HG02763 (cell line): ENCODE results near the gene LSAMP.

Experiments
- ATAC-seq: cut with Tn5 transposase; IDR thresholded peaks from one replicate; pipeline ENCODE4 v1.9.1; 2021; ENCODE audit warnings: mild to moderate bottlenecking, moderate library complexity; ENCODE audit not compliant: unreplicated experiment

LSAMP gene

GRCh38 chr3:115982108-115982507 is 463.2 kb downstream of the LSAMP start:
- ATAC-seq, result no peak

- no peak for ATAC-seq
These were observed 464.6 kb downstream of the LSAMP start for GRCh38 chr3:115980709-115981108.

GRCh38 chr3:115977866-115978265 is 467.4 kb downstream of the LSAMP start:
- ATAC-seq, result no peak

DNA sequence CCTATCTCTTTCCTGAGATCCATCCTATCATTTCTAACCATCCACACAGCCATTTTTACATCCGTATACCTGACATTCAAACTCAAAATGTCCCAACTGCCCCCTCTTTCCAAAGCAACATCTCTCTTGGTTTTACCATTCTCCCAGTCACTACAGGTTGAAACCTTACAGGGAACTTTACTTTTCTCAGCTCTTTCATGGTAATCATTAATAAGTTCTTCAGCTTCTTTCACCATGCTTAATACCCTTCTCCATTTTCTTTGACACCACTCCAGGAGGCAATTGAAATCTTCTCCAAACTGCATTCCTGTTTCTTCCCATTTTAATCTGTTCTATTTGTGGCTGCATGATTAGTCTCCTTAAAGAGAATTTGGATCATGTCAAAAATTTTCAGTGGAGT is 469.5 kb downstream of the LSAMP start:
- ATAC-seq, result peak; percentile 22

DNA sequence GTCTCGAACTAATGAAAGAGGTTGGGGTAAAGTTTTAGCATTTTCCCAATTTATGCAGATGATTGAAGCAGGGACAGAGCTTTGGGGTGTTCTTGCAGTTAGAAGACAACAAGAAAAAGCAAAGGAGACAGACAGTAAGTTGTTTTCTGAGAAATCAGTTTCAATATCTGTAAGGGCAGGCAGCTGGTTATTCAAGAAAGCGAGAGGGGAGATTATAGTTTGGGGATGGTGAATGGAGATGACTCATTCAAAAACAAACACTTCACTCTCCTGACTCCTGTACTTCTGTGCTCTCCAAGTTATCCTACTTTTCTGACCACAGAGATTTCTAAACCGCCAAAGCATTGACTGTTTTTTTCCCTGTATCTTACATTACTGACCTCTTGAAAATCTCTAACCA is 469.9 kb downstream of the LSAMP start:
- ATAC-seq, result peak; percentile 51

DNA sequence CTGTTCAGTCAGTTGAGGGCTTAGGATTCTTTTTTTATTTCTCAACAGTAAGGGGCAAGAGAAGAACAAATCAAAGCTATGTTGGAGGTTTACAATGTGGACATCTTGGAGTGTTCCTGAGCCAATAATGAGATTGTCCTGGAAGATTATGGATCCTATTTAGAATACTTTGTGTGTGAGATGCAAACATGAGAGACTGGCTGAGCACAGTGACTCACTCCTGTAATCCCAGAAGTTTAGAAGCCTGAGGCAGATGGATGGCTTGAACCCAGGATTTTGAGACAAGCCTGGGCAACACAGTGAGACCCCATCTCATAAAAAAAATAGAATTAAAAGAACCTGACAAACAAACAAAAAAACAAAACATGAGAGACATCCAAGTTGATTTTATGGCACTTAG is 470.3 kb downstream of the LSAMP start:
- ATAC-seq, result no peak

GRCh38 chr3:115968871-115969270 is 476.4 kb downstream of the LSAMP start:
- ATAC-seq, result no peak

GRCh38 chr3:115961380-115961779 is 483.9 kb downstream of the LSAMP start:
- ATAC-seq, result no peak

DNA sequence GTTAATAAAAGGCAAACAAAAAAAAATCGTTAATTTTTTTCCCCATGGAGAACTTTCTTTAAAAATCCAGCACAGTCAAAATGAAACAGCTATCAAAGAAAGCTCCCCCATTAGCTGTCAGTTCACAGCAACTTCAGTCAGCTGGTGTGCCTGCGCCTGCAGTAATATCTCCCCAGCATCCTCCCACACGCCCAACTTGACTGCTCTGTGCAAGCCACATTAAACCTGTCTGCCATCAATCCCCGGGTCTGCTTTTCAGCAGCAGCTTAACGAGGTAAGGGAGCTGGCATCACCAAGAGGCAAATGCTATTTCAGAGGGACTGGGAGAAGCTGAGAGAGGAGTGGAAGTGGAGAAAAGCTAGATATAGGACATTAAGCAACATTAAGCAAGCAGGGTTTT is 484.5 kb downstream of the LSAMP start:
- no peak for ATAC-seq

DNA sequence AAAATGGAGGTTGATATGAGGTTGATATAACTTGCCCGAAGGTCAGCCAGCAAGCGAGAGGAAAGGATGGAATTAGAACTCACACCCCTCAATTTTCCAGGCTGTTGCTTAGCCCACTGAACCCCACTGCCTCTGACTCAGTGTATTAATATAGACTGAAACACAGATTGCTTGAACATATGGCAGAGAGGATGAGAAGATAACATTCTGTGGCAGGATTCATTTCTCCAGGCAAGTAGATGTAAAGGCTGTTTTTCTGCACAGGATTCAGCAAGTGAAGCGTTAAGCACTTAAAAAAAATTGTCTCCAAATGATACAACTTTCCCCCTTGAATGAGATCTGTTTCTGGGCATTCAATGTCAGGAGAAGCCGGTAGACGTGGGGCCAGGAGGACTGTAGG is 486.8 kb downstream of the LSAMP start:
- ATAC-seq, result no peak

DNA sequence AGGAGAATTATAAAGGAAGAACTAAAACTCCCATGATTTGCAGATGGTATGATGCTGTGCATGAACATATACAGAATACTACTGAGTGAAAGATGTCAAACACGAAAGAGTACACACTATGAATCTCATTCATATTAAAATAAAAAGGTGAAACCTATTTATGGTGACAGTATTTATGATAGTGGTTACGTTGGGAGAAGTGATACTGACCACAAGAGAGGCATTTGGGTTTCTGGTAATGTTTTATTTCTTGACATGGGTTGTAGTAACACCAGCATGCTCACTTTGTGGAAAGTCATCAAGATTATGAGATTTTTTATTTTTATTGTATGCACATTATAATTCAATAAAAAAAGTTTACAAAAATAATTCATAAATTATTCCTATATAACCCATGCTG is 498.0 kb downstream of the LSAMP start:
- ATAC-seq, result no peak

DNA sequence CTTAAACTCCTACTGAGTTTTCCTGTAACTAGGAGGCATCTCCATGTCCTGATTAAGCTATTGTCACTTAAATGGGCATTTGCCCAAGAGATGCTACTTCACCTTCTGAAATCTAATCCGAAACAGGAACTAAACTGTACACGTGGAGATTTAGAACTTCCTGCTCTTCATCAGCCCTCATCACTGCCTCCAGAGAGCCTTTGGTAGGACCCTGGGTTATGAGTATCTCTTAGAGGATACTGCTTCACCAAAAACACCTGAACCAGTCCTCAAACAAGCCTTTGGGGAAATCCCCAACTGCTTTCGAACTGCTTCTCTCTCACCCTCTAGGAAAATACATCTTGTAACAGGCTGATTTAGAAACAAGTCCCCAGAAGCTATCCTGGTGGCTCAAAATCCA is 501.7 kb downstream of the LSAMP start:
- peak; percentile 47 for ATAC-seq

GRCh38 chr3:115937054-115937453 is 508.2 kb downstream of the LSAMP start:
- no peak for ATAC-seq

- ATAC-seq, result no peak
These were observed 512.5 kb downstream of the LSAMP start for GRCh38 chr3:115932807-115933206.

- no peak for ATAC-seq
These were observed 513.7 kb downstream of the LSAMP start for GRCh38 chr3:115931581-115931980.

GRCh38 chr3:115930922-115931321 is 514.4 kb downstream of the LSAMP start:
- ATAC-seq, result no peak

DNA sequence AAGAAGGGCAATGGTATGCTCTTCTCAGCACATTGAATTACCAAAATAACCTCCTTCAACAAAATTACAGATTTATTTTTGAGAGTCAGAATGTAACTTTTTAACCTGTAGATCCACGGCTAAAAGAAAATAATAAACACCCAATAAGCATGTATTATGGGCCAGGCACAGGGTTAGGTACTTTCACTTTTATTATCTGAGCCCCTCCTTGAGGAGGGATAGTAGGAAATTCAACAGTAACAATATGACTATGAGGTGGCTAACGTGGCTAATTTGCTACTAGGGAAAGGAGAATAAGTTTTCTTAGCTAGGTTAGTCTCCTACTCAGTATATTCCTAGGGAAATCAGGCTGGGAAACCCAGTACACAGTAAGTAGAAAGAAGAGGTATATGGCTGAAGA is 515.1 kb downstream of the LSAMP start:
- no peak for ATAC-seq

DNA sequence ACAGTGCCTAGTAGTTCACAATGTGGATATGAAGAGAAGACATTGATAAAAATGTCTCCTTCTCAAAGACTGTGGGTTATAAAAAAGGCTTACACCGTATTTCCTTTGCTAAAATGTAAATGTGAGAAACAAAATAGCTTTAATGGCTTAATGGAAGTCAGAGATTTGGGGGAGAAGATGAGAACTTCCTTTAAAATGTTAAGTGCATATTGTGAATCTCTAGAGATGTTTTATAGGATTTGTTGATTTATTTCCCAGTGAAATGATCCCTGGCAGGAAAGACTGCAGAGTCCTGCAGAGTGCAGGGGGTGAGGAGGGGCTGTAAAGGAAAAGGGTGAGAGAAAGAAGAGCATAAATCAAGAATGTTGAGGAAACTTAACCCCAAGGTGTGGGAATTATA is 516.9 kb downstream of the LSAMP start:
- no peak for ATAC-seq

DNA sequence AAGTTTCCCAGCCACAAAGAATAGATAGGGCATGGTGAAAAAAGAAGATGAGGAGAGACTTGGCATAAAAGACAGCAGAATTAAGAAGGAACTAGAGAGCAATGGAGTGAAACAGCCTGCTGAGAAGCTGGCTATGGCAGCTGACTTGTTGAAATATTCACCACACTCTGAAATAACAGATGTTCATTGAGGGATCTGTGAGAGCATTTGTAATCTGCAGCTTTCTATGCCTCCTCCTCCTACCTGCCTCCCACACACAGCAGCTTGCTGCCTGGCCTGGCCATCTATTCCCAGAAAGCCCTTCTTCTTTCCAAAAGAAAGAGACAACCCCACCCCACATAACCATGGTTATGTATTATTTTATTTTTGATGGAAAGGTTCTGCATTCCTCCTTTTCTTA is 518.1 kb downstream of the LSAMP start:
- ATAC-seq, result no peak

DNA sequence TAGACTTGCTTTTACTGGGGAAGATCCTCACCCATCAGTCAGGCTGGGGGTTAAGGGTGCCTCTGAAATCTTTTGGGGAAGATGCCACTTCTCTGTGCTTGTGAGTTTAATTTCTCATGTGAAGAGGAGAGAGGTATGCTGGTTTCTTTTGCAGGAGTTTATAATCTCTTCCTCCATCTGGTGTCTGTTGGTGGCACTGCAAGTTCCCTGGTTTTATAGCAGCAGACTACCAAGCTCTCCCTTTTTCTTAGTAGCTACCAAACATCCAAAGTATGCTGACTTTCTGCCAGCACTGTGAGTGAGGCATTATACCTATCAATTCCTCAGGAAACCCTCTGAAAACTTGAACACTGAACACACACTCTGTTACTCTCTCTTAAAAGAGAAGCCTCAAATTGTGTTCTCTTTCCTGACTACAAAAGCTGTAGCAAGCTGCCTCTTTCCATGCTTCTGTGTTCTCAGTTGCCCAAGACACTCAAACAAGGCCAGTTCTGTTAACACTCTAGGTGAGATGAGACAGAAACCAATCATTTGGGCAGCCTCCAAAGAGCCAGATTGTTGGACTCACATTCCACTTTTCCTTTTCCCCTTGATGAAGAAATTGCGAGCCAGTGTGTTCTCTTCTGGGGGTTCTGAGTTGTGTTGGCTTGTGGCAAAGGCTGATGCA is 522.5 kb downstream of the LSAMP start:
- ATAC-seq, result no peak

- no peak for ATAC-seq
These were observed 523.6 kb downstream of the LSAMP start for GRCh38 chr3:115921711-115922110.

GRCh38 chr3:115918900-115919299 is 526.4 kb downstream of the LSAMP start:
- ATAC-seq, result no peak

- no peak for ATAC-seq
These were observed 528.4 kb downstream of the LSAMP start for GRCh38 chr3:115916866-115917265.
